HepG2 (cell line): ENCODE data around the gene MEAF6. TPM values are rescaled to one million over a fixed set of nuclear protein-coding genes. Genes with fewer than 3 reads are reported as not detected.

Experiments
- ATAC-seq: fragments of 200-7000 bp; cut with Tn5 transposase; 3 replicates; pipeline ENCODE4 v1.9.1; 2020; ENCODE audit warnings: mild to moderate bottlenecking, moderate library complexity
- BruUV-seq: library from RNA; stranded (reverse); fragments of 400-500 nt; replicated peaks from 2 replicates; lab custom pipeline; 2021; lab: Mats Ljungman, UMichigan
- CTCF ChIA-PET: fragments of 300-600 bp; formaldehyde crosslinking; extraction: SDS; loops from one replicate; lab custom pipeline; 2021; ENCODE audit warnings: low total read pairs, inconsistent platforms, low intra/inter-chr PET ratio; lab: Yijun Ruan, JAX
- POLR2A ChIA-PET: fragments of 350-600 bp; sonication (Branson Sonifier 250); formaldehyde crosslinking; loops from one replicate; lab custom pipeline; 2020; ENCODE audit warnings: antibody characterized with exemption, inconsistent platforms; lab: Yijun Ruan, JAX
- DNase-seq: peaks from one replicate; pipeline ENCODE4 v3.0.0-alpha.2; 2015; ENCODE audit warnings: low spot score
- FAIRE-seq: peaks from 3 replicates; lab custom pipeline; 2011; peaks lifted over from hg19 to GRCh38; lab: Jason Lieb, UNC
- H2AFZ ChIP-seq: one replicate; pipeline ENCODE4 v1.6.1; 2011; ENCODE audit warnings: low read length, inconsistent platforms
- H3K27ac ChIP-seq: fragments of 300-600 bp; 3 replicates; pipeline ENCODE4 v1.8.0; 2011; ENCODE audit warnings: mixed run types, mild to moderate bottlenecking, mixed read lengths, low read length, inconsistent platforms; ENCODE audit not compliant: insufficient read depth; ENCODE audit errors: extremely low read length
- H3K27me3 ChIP-seq, 2 experiments: fragments of 200-600 bp in 1 of 2; 2 replicates in 1 of 2; 3 replicates in 1 of 2; pipeline versions ENCODE4 v1.6.0 to v1.8.0; 2011; ENCODE audit warnings: low read length in 2 of 2, mild to moderate bottlenecking in 2 of 2, moderate library complexity in 2 of 2, inconsistent platforms in 1 of 2; ENCODE audit not compliant: insufficient read depth in 2 of 2, control insufficient read depth in 1 of 2
- H3K36me3 ChIP-seq, 2 experiments: fragments of 200-600 bp in 1 of 2; replicated peaks in 1 of 2; 2 replicates in 1 of 2; 3 replicates in 1 of 2; pipeline versions ENCODE4 v1.5.1 to v1.8.0; 2011; ENCODE audit warnings: low read length in 2 of 2, inconsistent platforms in 1 of 2; ENCODE audit not compliant: insufficient read depth in 2 of 2, control insufficient read depth in 1 of 2
- H3K4me1 ChIP-seq: 2 replicates; pipeline ENCODE4 v1.5.1; 2012; ENCODE audit warnings: low read length, inconsistent platforms; ENCODE audit not compliant: insufficient read depth
- H3K4me2 ChIP-seq: 2 replicates; pipeline ENCODE4 v1.6.0; 2011; ENCODE audit warnings: low read depth, low read length, inconsistent platforms
- H3K4me3 ChIP-seq, 3 experiments: fragments of 200-600 bp in 1 of 3; sonication (generic), shearing (Covaris generic) in 1 of 3; replicated peaks in 1 of 3; 2 replicates each; pipeline ENCODE4 v1.5.1; 2011 to 2016; ENCODE audit warnings: low read length in 3 of 3, inconsistent platforms in 2 of 3, low read depth in 2 of 3, mild to moderate bottlenecking in 2 of 3, control low read depth in 1 of 3, mixed read lengths in 1 of 3; ENCODE audit not compliant: insufficient read depth in 1 of 3
- H3K79me2 ChIP-seq: one replicate; pipeline ENCODE4 v1.6.1; 2011; ENCODE audit warnings: low read length, inconsistent platforms; ENCODE audit not compliant: insufficient read depth
- H3K9ac ChIP-seq: 2 replicates; pipeline ENCODE4 v1.6.0; 2011; ENCODE audit warnings: mild to moderate bottlenecking, low read depth, low read length, inconsistent platforms; ENCODE audit not compliant: insufficient read depth
- H3K9me3 ChIP-seq: 2 replicates; pipeline ENCODE4 v1.5.1; 2012; ENCODE audit warnings: mild to moderate bottlenecking, low read length
- H4K20me1 ChIP-seq: 2 replicates; pipeline ENCODE4 v1.6.0; 2011; ENCODE audit warnings: inconsistent platforms, mild to moderate bottlenecking, low read length, moderate library complexity; ENCODE audit not compliant: insufficient read depth
- GLI4 ChIP-seq: sonication (generic); formaldehyde crosslinking; IDR thresholded peaks from 2 replicates; pipeline ENCODE4 v1.5.1; 2020; ENCODE audit warnings: missing genetic modification reagents, mild to moderate bottlenecking, moderate library complexity, borderline replicate concordance
- HIVEP1 ChIP-seq: sonication (generic); formaldehyde crosslinking; IDR thresholded peaks from 2 replicates; pipeline ENCODE4 v1.4.0; 2020; ENCODE audit warnings: mild to moderate bottlenecking, missing genetic modification reagents
- KDM1A ChIP-seq: IDR thresholded peaks from 2 replicates; pipeline ENCODE4 v1.6.1; 2016; ENCODE audit warnings: missing compliant biosample characterization
- MTF1 ChIP-seq: sonication (generic); formaldehyde crosslinking; IDR thresholded peaks from 2 replicates; pipeline ENCODE4 v1.5.0; 2020; ENCODE audit warnings: missing genetic modification reagents
- NCOA1 ChIP-seq: sonication (generic); formaldehyde crosslinking; IDR thresholded peaks from 2 replicates; pipeline ENCODE4 v1.9.0; 2021; ENCODE audit warnings: missing genetic modification reagents
- ZBTB38 ChIP-seq: sonication (generic); formaldehyde crosslinking; IDR thresholded peaks from 2 replicates; pipeline ENCODE4 v1.5.1; 2020; ENCODE audit warnings: mild to moderate bottlenecking, missing genetic modification reagents
- ZBTB7A ChIP-seq: sonication (generic); formaldehyde crosslinking; IDR thresholded peaks from 2 replicates; pipeline ENCODE4 v1.8.0; 2022; ENCODE audit warnings: mild to moderate bottlenecking, missing genetic modification reagents
- ZMYM2 ChIP-seq: sonication (generic); formaldehyde crosslinking; IDR thresholded peaks from 2 replicates; pipeline ENCODE4 v1.8.0; 2022; ENCODE audit warnings: mild to moderate bottlenecking, missing genetic modification reagents
- ZMYM3 ChIP-seq: sonication (generic); formaldehyde crosslinking; IDR thresholded peaks from 2 replicates; pipeline ENCODE4 v1.5.1; 2020; ENCODE audit warnings: mild to moderate bottlenecking, missing genetic modification reagents
- ZNF282 ChIP-seq: fragments of 450-650 bp; IDR thresholded peaks from 2 replicates; pipeline ENCODE4 v1.6.1; 2018; ENCODE audit not compliant: partially characterized antibody
- ZNF350 ChIP-seq: sonication (generic); formaldehyde crosslinking; IDR thresholded peaks from 2 replicates; pipeline ENCODE4 v1.4.0; 2020; ENCODE audit warnings: mild to moderate bottlenecking, low read depth, missing genetic modification reagents, borderline replicate concordance
- ZNF572 ChIP-seq: sonication (generic); formaldehyde crosslinking; IDR thresholded peaks from 2 replicates; pipeline ENCODE4 v1.5.1; 2020; ENCODE audit warnings: mild to moderate bottlenecking, missing genetic modification reagents
- ZSCAN31 ChIP-seq: sonication (generic); formaldehyde crosslinking; IDR thresholded peaks from 2 replicates; pipeline ENCODE4 v1.5.0; 2020; ENCODE audit warnings: low read depth, mild to moderate bottlenecking, missing genetic modification reagents
- WGBS: methylation state at CpG from one replicate; pipeline ENCODE4 v1.1.6; 2017; ENCODE audit warnings: low lambda C conversion rate; 5-methylcytosine and 5-hydroxymethylcytosine counted together
- in situ Hi-C: cut with HindIII; loops from 2 replicates; pipeline ENCODE4 v1.10.0; 2017; ENCODE audit warnings: low pct_unique_long_range_greater_than_20kb; ENCODE audit not compliant: extremely low pct_ligation_motif_present
- intact Hi-C: fragments of 100-400 bp; cut with micrococcal nuclease; formaldehyde crosslinking; loops from one replicate; pipeline ENCODE4 v1.10.0; 2022; ENCODE audit not compliant: unreplicated experiment
- polyA plus RNA-seq, 8 experiments: library from polyadenylated mRNA; depleted of rRNA in 3 of 8; stranded (reverse) in 7 of 8; unstranded in 1 of 8; fragments of >200 nt; fragmentation: Illumina TruSeq in 4 of 8; extraction: Trizol in 4 of 8; gene quantifications; 2 replicates each; pipeline versions ENCODE4 v1.2.1 to v1.2.3, GENCODE V29; 2011 to 2016; ENCODE audit warnings: low read depth in 4 of 8, missing spikeins in 1 of 8, mixed read lengths in 1 of 8; ENCODE audit not compliant: insufficient read depth in 1 of 8
- total RNA-seq, 5 experiments: library from RNA; depleted of rRNA; stranded (reverse); fragments of >200 nt; fragmentation: Illumina TruSeq; extraction: Trizol; gene quantifications; 2 replicates each; pipeline ENCODE4 v1.2.3, GENCODE V29; 2016; ENCODE audit warnings: low read depth in 1 of 5
- TF ChIP-seq, protein P1 (sequence below): IDR thresholded peaks from 2 replicates; pipeline ENCODE4 v1.4.0; 2020; ENCODE audit warnings: mild to moderate bottlenecking, missing genetic modification reagents
- TF ChIP-seq, protein P2 (sequence below): sonication (generic); formaldehyde crosslinking; IDR thresholded peaks from 2 replicates; pipeline ENCODE4 v1.5.1; 2020; ENCODE audit warnings: mild to moderate bottlenecking, missing genetic modification reagents

The MEAF6 gene
- total and polyA plus RNA-seq, 2 of the 13 experiments (the other 11 are each of a cell fraction or from before 2014, with no cell fraction given) = 29.5 to 45.6 TPM

GRCh38 chr1:37561133-37562132 is 46.9 kb upstream of the MEAF6 start:
- ATAC-seq = peak; percentile 60
- H3K36me3 ChIP-seq = peaks cover 0 to 15% of the 10 kb centered on the region in 2 experiments; a peak in 3 of 5 replicates
- DNase-seq = peak; percentile 27
- whole genome bisulfite sequencing = 90% methylated on average over 15 of the region's 21 CpGs
- H3K9ac ChIP-seq = no peak overlapping the region
- no TSS peak for BruUV-seq
- H3K4me3 ChIP-seq = no peak overlapping the region
- intact Hi-C loops = no loop called here
- ChIA-PET CTCF (no interaction called here), POLR2A (interaction anchor here (1.4 kb wide), 1 partner anchor 46 kb away, joined by 3 read pairs; no protein-coding TSS in a partner anchor)
- no peak for FAIRE-seq
- no peaks in the 10 kb centered on the region for H4K20me1 ChIP-seq
- peak overlapping the region; percentile 32 for H3K27ac ChIP-seq
- H3K27me3 ChIP-seq = no peaks in the 10 kb centered on the region
- peaks cover 56% of the 10 kb centered on the region for H3K4me1 ChIP-seq
- peak overlapping the region; percentile 41 for H3K4me2 ChIP-seq
- no peak overlapping the region for H2AFZ ChIP-seq
- no peaks in the 10 kb centered on the region for H3K79me2 ChIP-seq
- in situ Hi-C loops = no loop called here
- H3K9me3 ChIP-seq = no peaks in the 10 kb centered on the region
- TF ChIP-seq ZBTB7A (CRISPR knock-in tag) (peak; percentile 78), ZNF350 (0 out of 2 replicates have a peak, but pooled peaks have one; percentile 12), ZMYM2 (peak; percentile 95), ZNF572 (CRISPR knock-in tag) (0 out of 2 replicates have a peak, but pooled peaks have one; percentile 66), HIVEP1 (0 out of 2 replicates have a peak, but pooled peaks have one; percentile 38), ZSCAN31 (no peak), KDM1A (CRISPR knock-in tag) (peak; percentile 95), MTF1 (no peak), ZMYM3 (CRISPR knock-in tag) (peak; percentile 93), ZBTB38 (CRISPR knock-in tag) (peak; percentile 91), ZNF282 (no peak), GLI4 (CRISPR knock-in tag) (no peak), NCOA1 (CRISPR knock-in tag) (peak; percentile 41; the same call in 1 of the 2 replicates)
- TF ChIP-seq, protein P1, sequence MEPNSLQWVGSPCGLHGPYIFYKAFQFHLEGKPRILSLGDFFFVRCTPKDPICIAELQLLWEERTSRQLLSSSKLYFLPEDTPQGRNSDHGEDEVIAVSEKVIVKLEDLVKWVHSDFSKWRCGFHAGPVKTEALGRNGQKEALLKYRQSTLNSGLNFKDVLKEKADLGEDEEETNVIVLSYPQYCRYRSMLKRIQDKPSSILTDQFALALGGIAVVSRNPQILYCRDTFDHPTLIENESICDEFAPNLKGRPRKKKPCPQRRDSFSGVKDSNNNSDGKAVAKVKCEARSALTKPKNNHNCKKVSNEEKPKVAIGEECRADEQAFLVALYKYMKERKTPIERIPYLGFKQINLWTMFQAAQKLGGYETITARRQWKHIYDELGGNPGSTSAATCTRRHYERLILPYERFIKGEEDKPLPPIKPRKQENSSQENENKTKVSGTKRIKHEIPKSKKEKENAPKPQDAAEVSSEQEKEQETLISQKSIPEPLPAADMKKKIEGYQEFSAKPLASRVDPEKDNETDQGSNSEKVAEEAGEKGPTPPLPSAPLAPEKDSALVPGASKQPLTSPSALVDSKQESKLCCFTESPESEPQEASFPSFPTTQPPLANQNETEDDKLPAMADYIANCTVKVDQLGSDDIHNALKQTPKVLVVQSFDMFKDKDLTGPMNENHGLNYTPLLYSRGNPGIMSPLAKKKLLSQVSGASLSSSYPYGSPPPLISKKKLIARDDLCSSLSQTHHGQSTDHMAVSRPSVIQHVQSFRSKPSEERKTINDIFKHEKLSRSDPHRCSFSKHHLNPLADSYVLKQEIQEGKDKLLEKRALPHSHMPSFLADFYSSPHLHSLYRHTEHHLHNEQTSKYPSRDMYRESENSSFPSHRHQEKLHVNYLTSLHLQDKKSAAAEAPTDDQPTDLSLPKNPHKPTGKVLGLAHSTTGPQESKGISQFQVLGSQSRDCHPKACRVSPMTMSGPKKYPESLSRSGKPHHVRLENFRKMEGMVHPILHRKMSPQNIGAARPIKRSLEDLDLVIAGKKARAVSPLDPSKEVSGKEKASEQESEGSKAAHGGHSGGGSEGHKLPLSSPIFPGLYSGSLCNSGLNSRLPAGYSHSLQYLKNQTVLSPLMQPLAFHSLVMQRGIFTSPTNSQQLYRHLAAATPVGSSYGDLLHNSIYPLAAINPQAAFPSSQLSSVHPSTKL (CRISPR knock-in tag) = peak; percentile 17; the same call in 1 of the 2 replicates
- TF ChIP-seq, protein P2, sequence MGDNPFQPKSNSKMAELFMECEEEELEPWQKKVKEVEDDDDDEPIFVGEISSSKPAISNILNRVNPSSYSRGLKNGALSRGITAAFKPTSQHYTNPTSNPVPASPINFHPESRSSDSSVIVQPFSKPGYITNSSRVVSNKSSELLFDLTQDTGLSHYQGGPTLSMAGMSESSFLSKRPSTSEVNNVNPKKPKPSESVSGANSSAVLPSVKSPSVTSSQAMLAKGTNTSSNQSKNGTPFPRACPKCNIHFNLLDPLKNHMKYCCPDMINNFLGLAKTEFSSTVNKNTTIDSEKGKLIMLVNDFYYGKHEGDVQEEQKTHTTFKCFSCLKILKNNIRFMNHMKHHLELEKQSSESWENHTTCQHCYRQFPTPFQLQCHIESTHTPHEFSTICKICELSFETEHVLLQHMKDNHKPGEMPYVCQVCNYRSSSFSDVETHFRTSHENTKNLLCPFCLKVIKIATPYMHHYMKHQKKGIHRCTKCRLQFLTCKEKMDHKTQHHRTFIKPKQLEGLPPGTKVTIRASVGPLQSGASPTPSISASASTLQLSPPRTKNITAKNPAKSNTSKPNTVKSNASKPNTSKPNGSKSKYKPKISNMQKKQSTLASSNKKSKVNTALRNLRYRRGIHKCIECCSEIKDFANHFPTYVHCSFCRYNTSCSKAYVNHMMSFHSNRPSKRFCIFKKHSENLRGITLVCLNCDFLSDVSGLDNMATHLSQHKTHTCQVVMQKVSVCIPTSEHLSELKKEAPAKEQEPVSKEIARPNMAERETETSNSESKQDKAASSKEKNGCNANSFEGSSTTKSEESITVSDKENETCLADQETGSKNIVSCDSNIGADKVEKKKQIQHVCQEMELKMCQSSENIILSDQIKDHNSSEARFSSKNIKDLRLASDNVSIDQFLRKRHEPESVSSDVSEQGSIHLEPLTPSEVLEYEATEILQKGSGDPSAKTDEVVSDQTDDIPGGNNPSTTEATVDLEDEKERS (CRISPR knock-in tag) = no peak
